SK-N-SH treated with all-trans-retinoic acid at 6 μM for 48 hours (cell line): ENCODE measurements around the gene HOXC4.

Source experiments
- ATAC-seq: fragments of 200-7000 bp; cut with Tn5 transposase; 3 replicates; pipeline ENCODE4 v1.9.1; 2020; ENCODE audit warnings: mild to moderate bottlenecking, moderate library complexity
- ARNTL ChIP-seq: fragments of 450-650 bp; formaldehyde crosslinking; IDR thresholded peaks from 2 replicates; pipeline ENCODE4 v1.5.0; 2020; ENCODE audit warnings: low read depth, mild to moderate bottlenecking, moderate library complexity, borderline replicate concordance
- BACH2 ChIP-seq: fragments of 250-450 bp; sonication (Bioruptor Pico); IDR thresholded peaks from 2 replicates; pipeline ENCODE4 v1.9.0; 2021; ENCODE audit warnings: mild to moderate bottlenecking, borderline replicate concordance
- CREB5 ChIP-seq: fragments of 250-450 bp; sonication (Bioruptor Pico); IDR thresholded peaks from 2 replicates; pipeline ENCODE4 v1.5.1; 2020; ENCODE audit warnings: low read depth, mild to moderate bottlenecking, moderate library complexity
- CSDC2 ChIP-seq: fragments of 250-450 bp; sonication (Bioruptor Pico); IDR thresholded peaks from 2 replicates; pipeline ENCODE4 v1.5.0; 2020; ENCODE audit warnings: mild to moderate bottlenecking, moderate library complexity
- CSRNP3 ChIP-seq: fragments of 250-450 bp; sonication (Bioruptor Pico); IDR thresholded peaks from 2 replicates; pipeline ENCODE4 v1.5.1; 2021; ENCODE audit warnings: mild to moderate bottlenecking, moderate library complexity
- ESRRG ChIP-seq: fragments of 250-450 bp; sonication (Bioruptor Pico); IDR thresholded peaks from 2 replicates; pipeline ENCODE4 v1.6.1; 2021; ENCODE audit warnings: mild to moderate bottlenecking
- GLIS3 ChIP-seq: fragments of 250-450 bp; sonication (Bioruptor Pico); IDR thresholded peaks from 2 replicates; pipeline ENCODE4 v1.5.0; 2020; ENCODE audit warnings: mild to moderate bottlenecking, moderate library complexity
- ISL1 ChIP-seq: fragments of 250-450 bp; sonication (Bioruptor Pico); IDR thresholded peaks from 2 replicates; pipeline ENCODE4 v2.1.2; 2022; ENCODE audit warnings: mild to moderate bottlenecking, moderate library complexity
- PATZ1 ChIP-seq: fragments of 250-450 bp; sonication (Bioruptor Pico); IDR thresholded peaks from 2 replicates; pipeline ENCODE4 v1.8.0; 2020; ENCODE audit warnings: mild to moderate bottlenecking, moderate library complexity, borderline replicate concordance
- PPARA ChIP-seq: fragments of 250-450 bp; sonication (Bioruptor Pico); IDR thresholded peaks from 2 replicates; pipeline ENCODE4 v1.5.0; 2020; ENCODE audit warnings: mild to moderate bottlenecking, borderline replicate concordance
- SNAI2 ChIP-seq: fragments of 250-450 bp; sonication (Bioruptor Pico); IDR thresholded peaks from 2 replicates; pipeline ENCODE4 v1.5.0; 2020; ENCODE audit warnings: mild to moderate bottlenecking, moderate library complexity
- TOX ChIP-seq: fragments of 250-450 bp; sonication (Bioruptor Pico); IDR thresholded peaks from 2 replicates; pipeline ENCODE4 v1.8.0; 2021; ENCODE audit warnings: mild to moderate bottlenecking, moderate library complexity, borderline replicate concordance
- TSHZ2 ChIP-seq: fragments of 250-450 bp; sonication (Bioruptor Pico); IDR thresholded peaks from 2 replicates; pipeline ENCODE4 v1.5.0; 2020; ENCODE audit warnings: mild to moderate bottlenecking, moderate library complexity
- ZC3H10 ChIP-seq: fragments of 250-450 bp; sonication (Bioruptor Pico); IDR thresholded peaks from 2 replicates; pipeline ENCODE4 v1.5.1; 2021; ENCODE audit warnings: mild to moderate bottlenecking, moderate library complexity
- ZFP3 ChIP-seq: fragments of 250-450 bp; sonication (Bioruptor Pico); IDR thresholded peaks from 2 replicates; pipeline ENCODE4 v1.5.0; 2020; ENCODE audit warnings: mild to moderate bottlenecking, moderate library complexity
- ZFP30 ChIP-seq: fragments of 450-650 bp; formaldehyde crosslinking; IDR thresholded peaks from 2 replicates; pipeline ENCODE4 v1.5.0; 2022; ENCODE audit warnings: mild to moderate bottlenecking, moderate library complexity
- ZNF565 ChIP-seq: fragments of 450-650 bp; formaldehyde crosslinking; conservative IDR thresholded peaks from 2 replicates; pipeline ENCODE4 v1.5.0; 2020; ENCODE audit warnings: low read depth, mild to moderate bottlenecking, moderate library complexity
- ZNF70 ChIP-seq: fragments of 450-650 bp; formaldehyde crosslinking; IDR thresholded peaks from 2 replicates; pipeline ENCODE4 v1.5.0; 2020; ENCODE audit warnings: mild to moderate bottlenecking, moderate library complexity
- ZNF8 ChIP-seq: fragments of 450-650 bp; formaldehyde crosslinking; IDR thresholded peaks from 2 replicates; pipeline ENCODE4 v1.5.0; 2020; ENCODE audit warnings: mild to moderate bottlenecking, moderate library complexity

HOXC4 gene

GRCh38 chr12:54014377-54015017 lies 39.1 kb upstream of the HOXC4 start:
- TF ChIP-seq ZNF565 (CRISPR knock-in tag) (no peak), PPARA (CRISPR knock-in tag) (no peak), ARNTL (no peak), ESRRG (CRISPR knock-in tag) (no peak), SNAI2 (no peak), CSDC2 (no peak), ISL1 (CRISPR knock-in tag) (no peak)
- no peak for ATAC-seq

GRCh38 chr12:54015018-54015931 lies 38.4 kb upstream of the HOXC4 start:
- no peak for TF ChIP-seq ZNF8 (CRISPR knock-in tag)
- no peak for TF ChIP-seq ZFP3 (CRISPR knock-in tag)
- TF ChIP-seq ISL1 (CRISPR knock-in tag), result no peak
- TF ChIP-seq BACH2, result no peak
- TF ChIP-seq TOX, result no peak
- TF ChIP-seq PATZ1 (CRISPR knock-in tag), result no peak
- no peak for TF ChIP-seq CSRNP3 (CRISPR knock-in tag)
- no peak for TF ChIP-seq PPARA (CRISPR knock-in tag)
- no peak for TF ChIP-seq GLIS3
- no peak for TF ChIP-seq TSHZ2 (CRISPR knock-in tag)
- ATAC-seq, result no peak

GRCh38 chr12:54016051-54016450 lies 37.6 kb upstream of the HOXC4 start:
- no peak for TF ChIP-seq ZNF8 (CRISPR knock-in tag)
- TF ChIP-seq ARNTL, result no peak
- no peak for ATAC-seq

- peak; percentile 58 for ATAC-seq
- no peak for TF ChIP-seq ARNTL
- no peak for TF ChIP-seq PATZ1 (CRISPR knock-in tag)
- no peak for TF ChIP-seq ZFP3 (CRISPR knock-in tag)
- no peak for TF ChIP-seq TOX
- TF ChIP-seq ZC3H10 (CRISPR knock-in tag), result no peak
- TF ChIP-seq SNAI2, result no peak
- TF ChIP-seq ZFP30 (CRISPR knock-in tag), result no peak
- no peak for TF ChIP-seq GLIS3
- TF ChIP-seq CSDC2, result no peak
- TF ChIP-seq BACH2, result no peak
- TF ChIP-seq ZNF8 (CRISPR knock-in tag), result no peak
- TF ChIP-seq ZNF565 (CRISPR knock-in tag), result no peak
- TF ChIP-seq ISL1 (CRISPR knock-in tag), result no peak
- no peak for TF ChIP-seq ZNF70 (CRISPR knock-in tag)
- TF ChIP-seq CREB5 (CRISPR knock-in tag), result no peak
Observed at GRCh38 chr12:54016478-54016964, 37.1 kb upstream of the HOXC4 start.
